IPS-18c (cell line): ENCODE measurements around the gene CNST.
"Not testable (repeated sequence)": the region's sequence is repeated elsewhere in the genome, so short reads cannot be mapped to it uniquely, and the experiment has no call there.

Experiments
- H3K4me3 ChIP-seq: 2 replicates; pipeline ENCODE4 v1.7.0; 2013; ENCODE audit warnings: low read depth, mild to moderate bottlenecking, low read length, moderate library complexity; ENCODE audit not compliant: insufficient read depth
- H3K9me3 ChIP-seq: one replicate; pipeline ENCODE4 v1.6.1; 2013; ENCODE audit warnings: mild to moderate bottlenecking, low read length, moderate library complexity; ENCODE audit not compliant: control insufficient read depth, insufficient read depth

The CNST gene

DNA sequence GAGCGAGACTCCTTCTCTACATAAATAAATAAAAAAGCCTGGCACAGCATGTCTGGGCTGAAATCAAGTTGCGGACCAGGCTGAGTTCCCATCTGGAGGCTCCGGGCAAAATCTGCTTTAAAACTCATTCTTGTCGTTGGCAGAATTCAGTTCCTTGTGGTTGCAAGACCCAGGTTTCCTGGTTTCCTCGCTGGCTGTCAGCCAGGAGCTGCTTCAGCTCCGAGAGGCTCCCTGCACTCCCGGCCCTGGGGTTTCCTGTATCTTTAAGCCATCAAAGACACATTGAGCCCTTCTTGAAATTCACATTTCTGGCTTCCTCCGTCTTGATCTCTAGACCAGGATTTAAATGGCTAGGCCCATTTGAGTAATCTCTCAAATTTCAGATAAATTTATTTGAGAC lies 137.3 kb downstream of the CNST start:
- H3K4me3 ChIP-seq, result no peak overlapping the region
- H3K9me3 ChIP-seq, result no peaks in the 10 kb centered on the region

DNA sequence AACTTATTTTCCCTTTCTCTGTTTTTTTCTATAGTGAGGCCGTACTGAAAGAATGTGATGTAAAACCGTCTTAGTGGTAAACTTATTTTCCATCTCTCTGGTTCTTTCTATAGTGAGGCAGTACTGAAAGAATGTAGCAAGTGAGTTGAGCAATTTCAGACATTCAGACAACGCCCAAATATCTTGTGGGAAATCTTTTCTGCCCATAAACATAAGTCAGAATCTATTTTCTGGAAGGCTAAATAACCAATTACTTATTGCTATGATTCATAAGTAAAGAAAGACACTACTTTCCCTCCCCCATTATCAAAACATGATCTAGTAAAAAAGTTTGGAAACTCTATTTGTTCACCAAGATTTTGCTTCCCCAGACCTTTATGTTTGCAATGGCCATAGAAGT lies 139.1 kb downstream of the CNST start:
- H3K9me3 ChIP-seq, result peaks cover 1% of the 10 kb centered on the region
- H3K4me3 ChIP-seq, result no peak overlapping the region

DNA sequence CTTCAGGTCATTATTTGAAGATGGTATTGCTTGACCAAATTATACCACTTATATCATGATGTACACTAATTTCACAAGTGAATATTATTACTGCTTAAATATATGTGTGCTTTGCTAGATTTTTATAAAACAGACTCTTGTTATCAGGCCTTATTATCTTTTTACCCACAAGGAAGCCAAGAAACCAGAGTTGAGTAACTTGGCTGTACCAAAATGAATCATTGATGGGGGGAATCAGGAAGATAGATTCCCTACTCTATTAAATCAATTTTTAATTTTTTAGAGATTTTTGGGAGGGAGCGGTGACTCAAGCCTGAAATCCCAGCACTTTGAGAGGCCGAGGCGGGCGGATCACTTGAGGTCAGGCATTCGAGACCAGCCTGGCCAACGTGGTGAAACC lies 141.9 kb downstream of the CNST start:
- H3K9me3 ChIP-seq, result peaks cover 2% of the 10 kb centered on the region
- H3K4me3 ChIP-seq, result no peak overlapping the region

- H3K9me3 ChIP-seq, result peaks cover 2% of the 10 kb centered on the region
- no peak overlapping the region for H3K4me3 ChIP-seq
These were observed 142.9 kb downstream of the CNST start for GRCh38 chr1:246709196-246709595.

DNA sequence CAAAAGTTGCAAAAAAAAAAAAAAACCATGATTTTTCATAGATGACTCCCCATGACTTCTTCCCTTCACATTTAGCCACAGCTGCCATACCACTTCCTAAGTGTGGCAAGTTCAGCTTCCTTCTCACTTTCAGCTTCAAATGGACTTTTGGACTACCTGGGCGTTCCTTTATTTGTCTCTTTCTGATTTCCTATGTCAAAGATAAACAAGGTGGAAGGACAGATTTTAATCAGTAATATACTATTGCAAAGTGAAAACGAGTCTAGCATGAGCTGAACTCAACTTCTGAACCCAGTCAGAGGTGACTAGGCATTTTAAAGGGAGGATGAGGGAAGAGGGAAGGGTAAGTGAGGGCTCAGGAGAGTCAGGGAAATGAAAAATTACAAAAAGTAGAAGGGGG lies 143.6 kb downstream of the CNST start:
- H3K4me3 ChIP-seq, result no peak overlapping the region
- peaks cover 2% of the 10 kb centered on the region for H3K9me3 ChIP-seq

DNA sequence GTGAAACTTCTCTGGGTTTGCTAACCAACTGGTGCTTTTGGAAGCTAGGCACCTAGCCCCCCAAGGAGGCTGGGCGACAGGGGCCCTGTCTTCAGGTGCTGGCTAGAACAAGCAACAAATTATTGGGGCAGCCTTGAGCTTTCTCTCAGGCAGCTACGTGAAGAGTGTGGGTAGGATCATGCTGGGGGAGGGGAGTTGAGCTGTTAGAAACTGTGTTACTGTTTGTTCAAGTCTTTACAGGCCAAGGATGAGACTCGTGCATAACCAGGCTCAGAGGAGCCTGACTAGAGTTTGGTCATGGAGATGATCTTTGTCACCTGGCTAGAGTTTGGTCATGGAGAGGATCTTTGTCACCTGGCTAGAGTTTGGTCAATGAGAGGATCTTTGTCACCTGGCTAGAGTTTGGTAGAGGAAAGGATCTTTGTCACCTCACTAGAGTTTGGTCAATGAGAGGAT lies 145.3 kb downstream of the CNST start:
- Histone ChIP-seq H3K4me3 (no peak overlapping the region), H3K9me3 (peaks cover 2% of the 10 kb centered on the region)

GRCh38 chr1:246712428-246712827 lies 146.2 kb downstream of the CNST start:
- not testable (repeated sequence) for H3K4me3 ChIP-seq, H3K9me3 ChIP-seq
